ENCODE results near the gene IFITM1. TPM values are rescaled to one million over a fixed set of nuclear protein-coding genes. Genes with fewer than 3 reads are reported as not detected.
"Not testable (repeated sequence)": the region's sequence is repeated elsewhere in the genome, so short reads cannot be mapped to it uniquely, and the experiment has no call there.

The IFITM1 gene
- total RNA-seq, 2 experiments from 2014 or later = 248 to 285 TPM

GRCh38 chr11:355581-356458, 42.0 kb downstream of the IFITM1 start:
- Mint-ChIP-seq H3K36me3 (ENCODE audit: low read depth) (no peaks in the 10 kb centered on the region), H3K27me3 (no peaks in the 10 kb centered on the region), H3K4me1 (peaks cover 47% of the 10 kb centered on the region), H3K4me3 (no peak overlapping the region), H3K27ac (peak overlapping the region; percentile 96), H3K9me3 (ENCODE audit: low read depth) (no peaks in the 10 kb centered on the region)
- POLR2A ChIA-PET = interaction anchor here (0.5 to 1.5 kb wide), 10 partner anchors 16 to 149 kb away, joined by 3 to 6 read pairs (median 4); partner anchors contain the start of genes BET1L and RIC8A
- intact Hi-C loops (cut with DNase I, micrococcal nuclease) = loop anchor here (1.0 to 5.0 kb wide), 8 partner anchors 44 to 150 kb away; partner anchors contain the start of genes PSMD13 (in 2 of the 2), SIRT3 (in 2 of the 2), BET1L (in 1 of the 2) and RIC8A (in 1 of the 2)
- CTCF ChIA-PET = interaction anchor here (0.6 to 2.3 kb wide), 19 partner anchors 15 to 149 kb away, joined by 3 to 22 read pairs (median 4); partner anchors contain the start of genes BET1L, PSMD13 and RIC8A
- DNase-seq = peak; percentile 94
- ATAC-seq = peak; percentile 63

DNA sequence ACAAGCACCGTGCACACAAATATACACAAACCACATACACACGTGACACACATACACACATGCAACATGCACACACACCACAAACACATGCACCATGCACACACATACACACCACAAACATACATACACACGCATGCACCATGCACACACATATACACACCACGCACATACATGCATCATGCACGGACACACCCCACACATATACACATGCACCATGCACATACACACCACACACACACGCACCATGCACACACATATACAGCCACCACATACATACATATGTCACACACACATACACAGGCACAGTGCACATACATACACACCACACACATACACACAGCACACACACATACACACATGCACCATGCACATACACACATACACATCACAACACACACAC, 42.8 kb downstream of the IFITM1 start:
- H3K36me3 Mint-ChIP-seq (ENCODE audit: low read depth) = no peaks in the 10 kb centered on the region
- ChIA-PET CTCF (interaction anchor here (0.6 to 2.3 kb wide), 3 partner anchors 16 to 107 kb away, joined by 3 to 22 read pairs (median 4); no protein-coding TSS in a partner anchor), POLR2A (no interaction called here)
- ATAC-seq = no peak
- H3K4me1 Mint-ChIP-seq = peaks cover 41% of the 10 kb centered on the region
- intact Hi-C loops (cut with DNase I, micrococcal nuclease) = loop anchor here (1.0 to 5.0 kb wide), 7 partner anchors 44 to 150 kb away; partner anchors contain the start of genes PSMD13 (in 2 of the 2) and SIRT3 (in 2 of the 2)
- H3K27me3 Mint-ChIP-seq = no peaks in the 10 kb centered on the region
- DNase-seq = no peak
- no peak overlapping the region for H3K27ac Mint-ChIP-seq
- no peak overlapping the region for H3K4me3 Mint-ChIP-seq
- H3K9me3 Mint-ChIP-seq (ENCODE audit: low read depth) = peaks cover 5% of the 10 kb centered on the region

DNA sequence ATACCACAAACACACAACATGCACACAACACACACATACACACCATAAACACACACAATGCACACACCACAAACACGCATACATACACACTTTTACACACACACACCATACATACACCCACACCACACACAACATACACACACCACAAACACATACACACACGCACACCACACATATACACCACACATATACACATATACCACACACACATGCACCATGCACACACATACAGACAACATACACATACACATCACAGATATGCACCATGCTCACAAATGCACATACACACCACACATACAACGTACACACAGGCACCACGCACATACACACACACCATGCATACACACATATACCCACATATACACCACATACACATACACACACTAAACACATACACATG, 43.7 kb downstream of the IFITM1 start:
- CTCF ChIA-PET = no interaction called here
- no peak for ATAC-seq
- intact Hi-C loops (cut with DNase I, micrococcal nuclease) = loop anchor here (2.0 to 5.0 kb wide), 3 partner anchors 91 to 120 kb away; partner anchors contain the start of genes PSMD13 (in 1 of the 2) and SIRT3 (in 1 of the 2)

DNA sequence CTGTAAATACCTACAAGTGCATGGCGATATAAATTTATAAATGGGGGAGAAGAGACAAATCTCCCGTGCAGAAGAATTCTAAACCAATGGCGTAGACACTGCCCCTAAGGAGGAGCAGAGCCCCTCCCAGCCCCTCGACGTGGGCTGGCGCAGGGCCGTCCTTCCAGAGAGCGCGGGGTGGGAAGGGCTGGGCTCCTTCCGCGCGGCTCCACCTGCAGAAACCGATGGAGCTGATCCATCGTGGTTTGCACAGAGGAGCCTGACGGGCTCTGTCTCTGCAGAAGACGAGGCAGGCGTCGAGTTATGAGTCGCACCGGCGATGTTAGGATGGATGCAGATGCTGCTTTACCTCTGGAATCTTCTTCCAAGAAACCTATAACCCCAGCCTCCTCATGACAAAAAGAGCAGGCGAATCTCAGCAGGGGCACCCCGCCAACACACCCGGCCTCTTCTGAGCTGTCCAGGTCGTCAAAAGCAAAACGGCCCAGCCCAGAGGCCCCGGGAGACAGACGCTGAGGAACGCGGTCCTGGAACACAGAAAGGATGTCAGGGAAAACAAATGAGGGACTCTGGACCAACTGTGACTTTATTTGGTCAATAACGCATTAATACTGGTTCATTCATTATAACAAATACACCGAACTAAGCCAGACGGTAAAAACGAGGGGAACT, 44.4 kb downstream of the IFITM1 start:
- H3K27ac Mint-ChIP-seq = no peak overlapping the region
- H3K36me3 Mint-ChIP-seq (ENCODE audit: low read depth) = no peaks in the 10 kb centered on the region
- intact Hi-C loops (cut with DNase I, micrococcal nuclease) = loop anchor here in 1 of 2 experiments (5.0 kb wide), 2 partner anchors 106 to 121 kb away; partner anchors contain the start of genes PSMD13 and SIRT3
- ATAC-seq (no peak), DNase-seq (no peak)
- POLR2A ChIA-PET = interaction anchor here (0.8 to 1.3 kb wide), 2 partner anchors 16 to 75 kb away, joined by 3 read pairs; no protein-coding TSS in a partner anchor
- no peak overlapping the region for H3K4me3 Mint-ChIP-seq
- peaks cover 5% of the 10 kb centered on the region for H3K9me3 Mint-ChIP-seq (ENCODE audit: low read depth)
- CTCF ChIA-PET = interaction anchor here (0.6 to 1.9 kb wide), 4 partner anchors 9 to 325 kb away, joined by 3 to 9 read pairs (median 6); no protein-coding TSS in a partner anchor
- H3K27me3 Mint-ChIP-seq = no peaks in the 10 kb centered on the region
- peaks cover 30% of the 10 kb centered on the region for H3K4me1 Mint-ChIP-seq

More for the DNA sequence above, 43.7 kb downstream of the IFITM1 start:
- no peaks in the 10 kb centered on the region for H3K36me3 Mint-ChIP-seq (ENCODE audit: low read depth)
- H3K27ac Mint-ChIP-seq = no peak overlapping the region
- H3K9me3 Mint-ChIP-seq (ENCODE audit: low read depth) = peaks cover 5% of the 10 kb centered on the region
- no peak overlapping the region for H3K4me3 Mint-ChIP-seq
- POLR2A ChIA-PET = no interaction called here
- H3K27me3 Mint-ChIP-seq = no peaks in the 10 kb centered on the region
- DNase-seq = no peak
- H3K4me1 Mint-ChIP-seq = peaks cover 37% of the 10 kb centered on the region

DNA sequence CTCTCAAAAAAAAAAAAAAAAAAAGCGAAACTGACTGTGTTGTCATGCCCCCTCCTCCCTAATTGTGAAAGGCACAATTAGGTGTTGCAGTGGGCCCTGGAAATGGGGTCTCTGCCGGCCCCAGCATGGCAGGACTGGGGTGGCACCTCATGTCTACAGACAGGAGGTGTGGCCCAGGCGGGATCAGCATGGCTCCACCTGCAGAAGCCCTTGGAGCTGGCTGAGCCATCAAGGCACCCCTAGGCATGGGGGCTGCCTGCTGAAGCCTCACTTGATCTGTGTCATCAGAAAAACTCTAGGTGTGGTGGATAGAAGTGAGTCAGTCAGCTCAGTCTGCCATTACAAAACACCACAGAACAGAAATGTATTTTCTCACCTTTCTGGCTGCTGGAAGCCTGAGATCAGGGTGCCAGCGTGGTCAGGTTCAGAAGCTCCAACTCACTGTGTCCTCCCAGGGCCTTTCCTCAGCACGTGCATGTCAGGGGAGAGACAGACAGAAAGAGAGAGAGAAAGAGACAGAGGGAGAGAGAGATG, 45.4 kb downstream of the IFITM1 start:
- ATAC-seq (peak; percentile 78), DNase-seq (peak; percentile 71)
- Mint-ChIP-seq H3K36me3 (ENCODE audit: low read depth) (no peaks in the 10 kb centered on the region), H3K27me3 (no peaks in the 10 kb centered on the region), H3K4me1 (peaks cover 23% of the 10 kb centered on the region), H3K9me3 (ENCODE audit: low read depth) (peaks cover 5% of the 10 kb centered on the region), H3K27ac (peak overlapping the region; percentile 77), H3K4me3 (no peak overlapping the region)
- ChIA-PET POLR2A (interaction anchor here (0.7 to 1.3 kb wide), 3 partner anchors 17 to 89 kb away, joined by 3 read pairs; no protein-coding TSS in a partner anchor), CTCF (interaction anchor here (0.6 to 1.9 kb wide), 8 partner anchors 8 to 324 kb away, joined by 3 to 9 read pairs (median 3); no protein-coding TSS in a partner anchor)
- intact Hi-C loops (cut with DNase I, micrococcal nuclease) = loop anchor here (1.0 to 5.0 kb wide), 3 partner anchors 51 to 122 kb away; partner anchors contain the start of genes PSMD13 (in 1 of the 2) and SIRT3 (in 1 of the 2)

DNA sequence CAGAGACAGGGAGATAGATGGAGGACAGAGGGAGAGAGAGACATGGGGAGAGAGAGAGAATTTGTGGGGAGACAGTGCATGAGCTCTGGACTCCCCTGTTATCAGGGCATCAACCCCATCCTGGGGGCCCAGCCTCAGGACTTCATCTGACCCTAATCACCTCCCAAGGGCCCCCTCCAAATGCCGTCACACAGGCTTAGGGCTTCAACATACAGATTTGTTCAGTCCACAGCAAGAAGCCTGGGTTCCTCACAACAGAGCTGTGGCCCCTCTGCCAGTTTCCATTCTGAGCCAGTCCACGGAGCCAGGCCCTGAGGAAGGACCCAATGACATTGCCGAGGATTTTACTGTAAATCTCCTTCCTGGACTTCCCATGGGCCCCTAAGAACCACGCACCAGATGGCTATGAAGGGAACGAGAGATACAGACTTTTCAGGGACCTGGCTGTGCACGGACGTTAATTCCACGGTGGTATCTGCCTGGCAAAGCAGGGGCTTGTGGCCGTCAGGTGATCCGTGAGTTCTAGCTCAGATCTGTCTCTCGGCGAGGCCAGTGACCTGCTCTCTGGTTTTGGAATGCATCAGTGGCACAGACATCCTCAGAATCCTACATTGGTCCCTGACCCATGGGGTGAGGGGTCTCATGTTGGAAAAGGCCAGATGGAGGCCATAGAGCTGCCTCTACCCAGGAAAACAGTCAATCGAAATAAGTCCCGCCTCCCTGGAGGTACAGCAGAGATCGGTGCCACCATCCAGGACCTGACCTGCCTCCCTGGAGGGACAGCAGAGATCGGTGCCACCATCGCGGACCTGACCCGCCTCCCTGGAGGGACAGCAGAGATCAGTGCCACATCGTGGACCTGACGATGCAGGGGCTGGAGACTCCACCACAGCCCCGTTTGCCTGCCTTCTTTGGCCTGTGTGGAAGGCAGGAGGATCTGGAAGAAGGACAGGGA, 46.8 kb downstream of the IFITM1 start:
- ChIA-PET POLR2A (no interaction called here), CTCF (interaction anchor here (0.5 to 2.0 kb wide), 5 partner anchors 21 to 958 kb away, joined by 3 to 8 read pairs (median 4); no protein-coding TSS in a partner anchor)
- no peak for DNase-seq
- Mint-ChIP-seq H3K27ac (peak overlapping the region; percentile 21), H3K4me1 (peaks cover 14% of the 10 kb centered on the region), H3K9me3 (ENCODE audit: low read depth) (peaks cover 5% of the 10 kb centered on the region), H3K36me3 (ENCODE audit: low read depth) (no peaks in the 10 kb centered on the region), H3K4me3 (no peak overlapping the region), H3K27me3 (no peaks in the 10 kb centered on the region)
- no peak for ATAC-seq
- intact Hi-C loops (cut with DNase I, micrococcal nuclease) = no loop called here

- no peak overlapping the region for H3K4me3 Mint-ChIP-seq
- ChIA-PET POLR2A (no interaction called here), CTCF (interaction anchor here (0.6 to 4.0 kb wide), 7 partner anchors 14 to 126 kb away, joined by 3 to 22 read pairs (median 3); no protein-coding TSS in a partner anchor)
- intact Hi-C loops (cut with DNase I, micrococcal nuclease) = loop anchor here in 1 of 2 experiments (1.0 kb wide), 1 partner anchor 113 kb away; no protein-coding TSS in a partner anchor
- peaks cover 14% of the 10 kb centered on the region for H3K4me1 Mint-ChIP-seq
- H3K36me3 Mint-ChIP-seq (ENCODE audit: low read depth) = no peaks in the 10 kb centered on the region
- peaks cover 5% of the 10 kb centered on the region for H3K9me3 Mint-ChIP-seq (ENCODE audit: low read depth)
- no peak for DNase-seq
- H3K27ac Mint-ChIP-seq = no peak overlapping the region
- H3K27me3 Mint-ChIP-seq = peaks cover 11% of the 10 kb centered on the region
- no peak for ATAC-seq
These were observed 49.0 kb downstream of the IFITM1 start for GRCh38 chr11:362642-363442.

GRCh38 chr11:363443-363805, 49.6 kb downstream of the IFITM1 start:
- CTCF ChIA-PET = interaction anchor here (0.6 to 4.0 kb wide), 5 partner anchors 15 to 126 kb away, joined by 3 to 22 read pairs (median 4); no protein-coding TSS in a partner anchor
- H3K9me3 Mint-ChIP-seq (ENCODE audit: low read depth); DNase-seq; H3K4me3 Mint-ChIP-seq; intact Hi-C loops (cut with DNase I, micrococcal nuclease); H3K27ac Mint-ChIP-seq; ATAC-seq; H3K36me3 Mint-ChIP-seq (ENCODE audit: low read depth): not testable (repeated sequence)
- Mint-ChIP-seq H3K4me1 (peaks cover 19% of the 10 kb centered on the region), H3K27me3 (peaks cover 16% of the 10 kb centered on the region)
- POLR2A ChIA-PET = interaction anchor here (0.6 kb wide), 1 partner anchor 129 kb away, joined by 3 read pairs; no protein-coding TSS in a partner anchor

All from activated CD4-positive, alpha-beta T cell treated with anti-CD3 and anti-CD28 coated beads for 36 hours (primary cell).